Sigmoid colon (tissue), 4 donors: ENCODE measurements around the gene WBP11.

Experiments
- CTCF ChIP-seq, 4 experiments: fragments of 450-650 bp in 3 of 4; fragments of 200-600 bp in 1 of 4; IDR thresholded peaks; one replicate each; pipeline ENCODE4 v1.5.1; 2016 to 2019; ENCODE audit warnings: antibody characterized with exemption in 4 of 4, mild to moderate bottlenecking in 3 of 4, moderate library complexity in 2 of 4
- POLR2A ChIP-seq, 2 donors: fragments of 450-650 bp; IDR thresholded peaks; one replicate each; pipeline ENCODE4 v1.6.1; 2016; ENCODE audit warnings: antibody characterized with exemption in 2 of 2, mild to moderate bottlenecking in 2 of 2, moderate library complexity in 2 of 2
- POLR2AphosphoS5 ChIP-seq, 4 donors: sonication (generic); formaldehyde crosslinking; IDR thresholded peaks; one replicate each; pipeline ENCODE4 v1.6.1; 2017; ENCODE audit warnings: antibody characterized with exemption in 4 of 4

- no peak for TF ChIP-seq CTCF (IDR thresholded peaks at IDR 0.05)
- no peak for TF ChIP-seq POLR2A (IDR thresholded peaks at IDR 0.05)
- TF ChIP-seq POLR2AphosphoS5 (IDR thresholded peaks at IDR 0.05), result no peak
Measured at GRCh38 chr12:14777271-14777670, 26.0 kb downstream of the WBP11 start.
